Thyroid gland (tissue), 4 donors: ENCODE data around the gene ADAMTS16. TPM values are rescaled to one million over a fixed set of nuclear protein-coding genes. Genes with fewer than 3 reads are reported as not detected.

Source experiments
- DNase-seq, 2 donors: peaks; one replicate each; pipeline ENCODE4 v3.0.0-alpha.2; 2019
- H3K27ac ChIP-seq, 3 donors: fragments of 200-600 bp; sonication (generic); 1 replicate in 2 of 3; 2 replicates in 1 of 3; pipeline ENCODE4 v1.5.1; 2016 to 2019; ENCODE audit warnings: mild to moderate bottlenecking in 1 of 3, moderate library complexity in 1 of 3
- H3K27me3 ChIP-seq: fragments of 200-600 bp; sonication (generic); one replicate; pipeline ENCODE4 v1.5.1; 2019
- H3K36me3 ChIP-seq, 2 donors: fragments of 200-600 bp; sonication (generic); one replicate each; pipeline ENCODE4 v1.5.1; 2016 to 2019
- H3K4me1 ChIP-seq, 2 donors: fragments of 200-600 bp; sonication (generic); one replicate each; pipeline ENCODE4 v1.5.1; 2017 to 2019
- H3K4me3 ChIP-seq, 3 donors: fragments of 200-600 bp; sonication (generic); replicated peaks in 1 of 3; 1 replicate in 2 of 3; 2 replicates in 1 of 3; pipeline ENCODE4 v1.5.1; 2016; ENCODE audit warnings: mild to moderate bottlenecking in 1 of 3
- H3K9me3 ChIP-seq: fragments of 200-600 bp; sonication (generic); one replicate; pipeline ENCODE4 v1.5.1; 2017
- POLR2A ChIP-seq, 2 donors: fragments of 450-650 bp; IDR thresholded peaks; one replicate each; pipeline ENCODE4 v1.6.1; 2017; ENCODE audit warnings: antibody characterized with exemption in 2 of 2, mild to moderate bottlenecking in 2 of 2, moderate library complexity in 1 of 2
- WGBS, 2 donors: methylation state at CpG; one replicate each; pipeline ENCODE4 v1.1.5; 2017; 5-methylcytosine and 5-hydroxymethylcytosine counted together
- intact Hi-C: fragments of 100-400 bp; cut with DNase I; formaldehyde crosslinking; loops from one replicate; pipeline ENCODE4 v1.15.1; 2023
- total RNA-seq, 4 donors: library from RNA; depleted of rRNA; stranded (reverse); fragments of >200 nt; gene quantifications; one replicate each; pipeline ENCODE4 v1.2.3, GENCODE V29; 2016
- TF ChIP-seq, protein P1 (sequence below), 6 experiments: fragments of 200-600 bp in 3 of 6; fragments of 450-650 bp in 3 of 6; sonication (generic) in 3 of 6; IDR thresholded peaks; one replicate each; pipeline ENCODE4 v1.5.1; 2016 to 2019; ENCODE audit warnings: antibody characterized with exemption in 6 of 6, mild to moderate bottlenecking in 2 of 6, inconsistent platforms in 1 of 6, moderate library complexity in 1 of 6

ADAMTS16 gene
- total RNA-seq, 4 donors from 2014 or later: 0.11 to 1.0 (median 0.16) TPM

DNA sequence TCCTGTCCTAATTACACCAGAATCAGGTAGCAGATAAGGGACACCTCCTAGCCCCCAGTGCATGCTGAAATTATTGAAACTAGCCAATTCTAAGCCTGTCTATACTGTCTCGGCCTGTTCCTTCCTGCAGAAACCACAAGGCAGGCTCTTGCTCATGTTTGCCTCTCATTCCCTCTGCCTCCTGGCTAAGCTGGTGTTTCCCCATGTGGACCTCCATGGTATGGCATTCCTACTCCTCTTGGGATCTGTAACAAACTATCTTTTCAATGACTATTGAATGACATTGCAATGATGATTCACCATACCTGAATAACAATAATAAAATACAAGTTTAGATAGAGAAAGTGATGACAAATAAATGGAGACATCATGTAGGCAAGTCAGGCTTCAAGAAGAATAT is 35.6 kb upstream of the ADAMTS16 start:
- Histone ChIP-seq H3K4me3 (no peak overlapping the region), H3K9me3 (no peaks in the 10 kb centered on the region), H3K36me3 (no peaks in the 10 kb centered on the region), H3K4me1 (no peaks in the 10 kb centered on the region), H3K27me3 (no peaks in the 10 kb centered on the region), H3K27ac (no peak overlapping the region)
- DNase-seq: no peak
- TF ChIP-seq POLR2A (IDR thresholded peaks at IDR 0.05): no peak
- intact Hi-C loops: no loop called here
- 83 to 94% methylated on average over 1 of the region's 1 CpG for WGBS, 2 donors

DNA sequence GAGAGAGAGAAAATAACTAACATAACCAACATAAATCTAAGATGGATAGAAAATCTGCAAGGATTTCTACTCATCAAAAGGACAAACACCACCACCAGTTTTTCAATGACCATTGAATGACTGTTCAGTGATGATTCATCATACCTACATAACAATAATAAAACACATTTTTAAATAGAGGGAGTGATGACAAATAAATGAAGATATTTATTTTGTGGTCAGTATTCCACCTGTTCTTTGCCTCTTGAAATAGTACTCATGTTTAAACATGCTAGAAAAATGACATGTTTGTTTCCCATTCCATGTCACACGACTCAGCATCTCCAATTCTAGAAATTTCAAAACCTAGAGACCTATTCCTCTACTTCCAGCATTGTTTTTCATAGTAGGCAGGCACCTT is 34.6 kb upstream of the ADAMTS16 start:
- 66 to 76% methylated on average over 1 of the region's 1 CpG for WGBS, 2 donors

DNA sequence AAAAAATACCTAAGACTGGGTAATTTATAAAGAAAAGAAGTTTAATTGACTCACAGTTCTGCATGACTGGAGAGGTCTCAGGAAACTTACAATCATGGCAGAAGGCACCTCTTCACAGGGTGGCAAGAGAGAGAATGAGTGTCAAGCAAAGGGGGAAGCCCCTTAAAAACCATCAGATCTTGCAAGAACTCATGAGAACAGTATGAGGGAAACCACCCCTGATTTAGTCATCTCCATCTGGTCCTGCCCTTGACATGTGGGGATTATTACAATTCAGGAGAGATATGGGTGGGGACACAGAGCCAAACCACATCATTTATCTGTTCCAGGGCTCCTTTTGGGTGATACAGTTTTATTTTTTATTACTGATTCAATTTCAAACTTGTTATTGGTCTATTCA is 23.2 kb upstream of the ADAMTS16 start:
- Histone ChIP-seq H3K9me3 (no peaks in the 10 kb centered on the region), H3K4me3 (no peak overlapping the region), H3K27ac (no peak overlapping the region), H3K27me3 (no peaks in the 10 kb centered on the region), H3K4me1 (no peaks in the 10 kb centered on the region), H3K36me3 (no peaks in the 10 kb centered on the region)
- intact Hi-C loops: no loop called here
- TF ChIP-seq POLR2A (IDR thresholded peaks at IDR 0.05): no peak
- TF ChIP-seq, protein P1, sequence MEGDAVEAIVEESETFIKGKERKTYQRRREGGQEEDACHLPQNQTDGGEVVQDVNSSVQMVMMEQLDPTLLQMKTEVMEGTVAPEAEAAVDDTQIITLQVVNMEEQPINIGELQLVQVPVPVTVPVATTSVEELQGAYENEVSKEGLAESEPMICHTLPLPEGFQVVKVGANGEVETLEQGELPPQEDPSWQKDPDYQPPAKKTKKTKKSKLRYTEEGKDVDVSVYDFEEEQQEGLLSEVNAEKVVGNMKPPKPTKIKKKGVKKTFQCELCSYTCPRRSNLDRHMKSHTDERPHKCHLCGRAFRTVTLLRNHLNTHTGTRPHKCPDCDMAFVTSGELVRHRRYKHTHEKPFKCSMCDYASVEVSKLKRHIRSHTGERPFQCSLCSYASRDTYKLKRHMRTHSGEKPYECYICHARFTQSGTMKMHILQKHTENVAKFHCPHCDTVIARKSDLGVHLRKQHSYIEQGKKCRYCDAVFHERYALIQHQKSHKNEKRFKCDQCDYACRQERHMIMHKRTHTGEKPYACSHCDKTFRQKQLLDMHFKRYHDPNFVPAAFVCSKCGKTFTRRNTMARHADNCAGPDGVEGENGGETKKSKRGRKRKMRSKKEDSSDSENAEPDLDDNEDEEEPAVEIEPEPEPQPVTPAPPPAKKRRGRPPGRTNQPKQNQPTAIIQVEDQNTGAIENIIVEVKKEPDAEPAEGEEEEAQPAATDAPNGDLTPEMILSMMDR (IDR thresholded peaks at IDR 0.05): no peak
- no peak for DNase-seq

More for the DNA sequence above, 34.6 kb upstream of the ADAMTS16 start:
- no peaks in the 10 kb centered on the region for H3K27me3 ChIP-seq
- no peak overlapping the region for H3K27ac ChIP-seq
- H3K36me3 ChIP-seq: no peaks in the 10 kb centered on the region
- no peak for TF ChIP-seq POLR2A (IDR thresholded peaks at IDR 0.05)
- TF ChIP-seq, protein P1 (IDR thresholded peaks at IDR 0.05): no peak
- no peaks in the 10 kb centered on the region for H3K4me1 ChIP-seq
- no peak overlapping the region for H3K4me3 ChIP-seq
- intact Hi-C loops: no loop called here
- no peak for DNase-seq
- no peaks in the 10 kb centered on the region for H3K9me3 ChIP-seq

DNA sequence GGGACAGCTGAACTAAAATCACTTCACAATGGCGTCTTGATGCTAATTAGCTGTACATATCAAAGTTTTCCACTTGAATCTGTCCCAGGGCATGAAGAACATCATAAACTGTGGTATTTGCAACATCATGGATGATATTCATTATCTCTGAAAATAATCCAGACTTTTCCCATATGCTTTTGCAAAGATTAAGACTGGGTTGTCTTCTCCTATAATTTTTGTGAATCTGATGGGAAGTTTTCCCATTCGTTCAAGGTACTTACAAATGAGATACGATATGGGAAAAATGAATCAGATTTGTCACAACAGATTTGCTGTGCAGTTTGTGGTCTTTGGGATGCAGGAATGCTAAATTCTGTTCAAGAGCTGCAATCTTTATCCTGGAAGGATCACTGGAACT is 17.4 kb upstream of the ADAMTS16 start:
- WGBS, 2 donors: 74 to 82% methylated on average over 3 of the region's 3 CpGs
- H3K4me3 ChIP-seq: no peak overlapping the region
- DNase-seq: no peak
- H3K9me3 ChIP-seq: no peaks in the 10 kb centered on the region
- no peaks in the 10 kb centered on the region for H3K36me3 ChIP-seq
- TF ChIP-seq POLR2A (IDR thresholded peaks at IDR 0.05): no peak
- TF ChIP-seq, protein P1 (IDR thresholded peaks at IDR 0.05): no peak
- no peak overlapping the region for H3K27ac ChIP-seq
- H3K27me3 ChIP-seq: no peaks in the 10 kb centered on the region
- H3K4me1 ChIP-seq: no peaks in the 10 kb centered on the region
- intact Hi-C loops: no loop called here

DNA sequence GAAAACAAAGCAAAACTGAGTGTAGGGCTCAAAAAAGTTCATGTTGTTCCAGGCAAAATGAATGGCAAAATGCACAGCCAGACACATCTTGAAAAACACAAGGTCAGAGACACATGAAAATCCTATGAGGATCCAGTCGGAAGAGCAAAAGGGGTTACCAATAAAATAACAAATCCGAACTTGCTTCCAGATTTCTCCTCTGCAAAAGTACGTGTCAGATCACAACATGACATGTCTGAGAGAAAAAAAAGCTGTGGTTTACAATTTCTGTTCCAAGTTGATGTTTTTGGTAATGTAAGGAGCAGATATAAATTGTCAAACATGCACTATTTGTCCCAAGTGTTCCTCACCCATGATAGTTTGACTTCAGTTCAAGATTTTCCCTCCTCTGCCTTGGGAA is 15.9 kb upstream of the ADAMTS16 start:
- H3K27ac ChIP-seq: no peak overlapping the region
- TF ChIP-seq, protein P1 (IDR thresholded peaks at IDR 0.05): no peak
- no peak for TF ChIP-seq POLR2A (IDR thresholded peaks at IDR 0.05)
- no peaks in the 10 kb centered on the region for H3K36me3 ChIP-seq
- H3K27me3 ChIP-seq: no peaks in the 10 kb centered on the region
- H3K4me1 ChIP-seq: no peaks in the 10 kb centered on the region
- no peaks in the 10 kb centered on the region for H3K9me3 ChIP-seq
- intact Hi-C loops: no loop called here
- DNase-seq: no peak
- 45 to 55% methylated on average over 3 of the region's 3 CpGs for WGBS, 2 donors
- H3K4me3 ChIP-seq: no peak overlapping the region

DNA sequence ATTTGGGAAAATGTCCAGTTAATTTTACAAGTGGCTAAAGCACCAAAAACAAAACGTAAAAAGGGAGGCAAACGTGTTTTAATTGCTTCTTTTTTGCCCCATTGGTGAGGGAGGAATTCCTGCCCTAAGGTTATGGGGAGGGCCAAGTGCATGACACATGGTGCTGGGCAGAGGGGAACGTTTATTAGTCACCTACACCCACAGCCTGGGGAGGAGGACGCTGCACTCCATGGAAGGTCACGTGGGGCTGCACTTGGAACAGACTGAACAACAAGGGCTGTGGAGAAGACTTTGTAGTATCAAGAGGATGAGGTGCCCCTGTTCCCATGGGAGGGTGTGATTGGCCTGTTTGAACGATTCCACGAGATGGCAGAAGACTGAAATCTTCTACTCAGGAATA is 13.7 kb upstream of the ADAMTS16 start:
- no peak overlapping the region for H3K4me3 ChIP-seq
- no peaks in the 10 kb centered on the region for H3K4me1 ChIP-seq
- intact Hi-C loops: no loop called here
- no peak for TF ChIP-seq POLR2A (IDR thresholded peaks at IDR 0.05)
- TF ChIP-seq, protein P1 (IDR thresholded peaks at IDR 0.05): no peak
- no peak overlapping the region for H3K27ac ChIP-seq
- no peaks in the 10 kb centered on the region for H3K36me3 ChIP-seq
- no peak for DNase-seq
- H3K27me3 ChIP-seq: no peaks in the 10 kb centered on the region
- no peaks in the 10 kb centered on the region for H3K9me3 ChIP-seq
- 55 to 59% methylated on average over 7 of the region's 7 CpGs for WGBS, 2 donors
